Neural crest cell (in vitro differentiated cells): ENCODE measurements around the gene CSKMT. TPM values are rescaled to one million over a fixed set of nuclear protein-coding genes. Genes with fewer than 3 reads are reported as not detected.

ENCODE experiments used
- DNase-seq: peaks from one replicate; pipeline ENCODE4 v3.0.0; 2021; ENCODE audit warnings: low read depth, mixed read lengths, low spot score
- H3K27ac Mint-ChIP-seq: one replicate; pipeline ENCODE4 v1.8.0; 2021; ENCODE audit warnings: mild to moderate bottlenecking, mixed read lengths; ENCODE audit not compliant: unreplicated experiment
- H3K27me3 Mint-ChIP-seq: 2 replicates; pipeline ENCODE4 v1.8.0; 2021; ENCODE audit warnings: low read depth, mild to moderate bottlenecking, mixed read lengths
- H3K36me3 Mint-ChIP-seq: 2 replicates; pipeline ENCODE4 v1.8.0; 2021; ENCODE audit warnings: low read depth, mild to moderate bottlenecking, mixed read lengths
- H3K4me1 Mint-ChIP-seq: 2 replicates; pipeline ENCODE4 v1.8.0; 2021; ENCODE audit warnings: mixed read lengths
- H3K4me3 Mint-ChIP-seq: one replicate; pipeline ENCODE4 v1.8.0; 2021; ENCODE audit warnings: mild to moderate bottlenecking, mixed read lengths
- H3K9me3 Mint-ChIP-seq: 2 replicates; pipeline ENCODE4 v1.8.0; 2021; ENCODE audit warnings: mixed read lengths
- total RNA-seq: library from RNA; stranded (reverse); gene quantifications from 2 replicates; pipeline ENCODE4 v1.2.1, GENCODE V29; 2021
- TF ChIP-seq, protein P1 (sequence below): fragments of 200-600 bp; sonication (generic); conservative IDR thresholded peaks from 2 replicates; pipeline ENCODE4 v1.5.0; 2021; ENCODE audit warnings: antibody characterized with exemption, mild to moderate bottlenecking

CSKMT gene
- total RNA-seq, 1 donor from 2014 or later, result 57.0 TPM

- H3K9me3 Mint-ChIP-seq, result no peaks in the 10 kb centered on the region
Measured at GRCh38 chr11:62664405-62665074, 572 bp upstream of the CSKMT start.

GRCh38 chr11:62665599-62666258, 617 bp downstream of the CSKMT start:
- H3K27ac Mint-ChIP-seq, result peak overlapping the region; percentile 98
- peaks cover 15% of the 10 kb centered on the region for H3K36me3 Mint-ChIP-seq
- H3K9me3 Mint-ChIP-seq, result no peaks in the 10 kb centered on the region
- DNase-seq, result no peak
- peaks cover 6% of the 10 kb centered on the region for H3K27me3 Mint-ChIP-seq
- peaks cover 42% of the 10 kb centered on the region for H3K4me1 Mint-ChIP-seq
- TF ChIP-seq, protein P1, sequence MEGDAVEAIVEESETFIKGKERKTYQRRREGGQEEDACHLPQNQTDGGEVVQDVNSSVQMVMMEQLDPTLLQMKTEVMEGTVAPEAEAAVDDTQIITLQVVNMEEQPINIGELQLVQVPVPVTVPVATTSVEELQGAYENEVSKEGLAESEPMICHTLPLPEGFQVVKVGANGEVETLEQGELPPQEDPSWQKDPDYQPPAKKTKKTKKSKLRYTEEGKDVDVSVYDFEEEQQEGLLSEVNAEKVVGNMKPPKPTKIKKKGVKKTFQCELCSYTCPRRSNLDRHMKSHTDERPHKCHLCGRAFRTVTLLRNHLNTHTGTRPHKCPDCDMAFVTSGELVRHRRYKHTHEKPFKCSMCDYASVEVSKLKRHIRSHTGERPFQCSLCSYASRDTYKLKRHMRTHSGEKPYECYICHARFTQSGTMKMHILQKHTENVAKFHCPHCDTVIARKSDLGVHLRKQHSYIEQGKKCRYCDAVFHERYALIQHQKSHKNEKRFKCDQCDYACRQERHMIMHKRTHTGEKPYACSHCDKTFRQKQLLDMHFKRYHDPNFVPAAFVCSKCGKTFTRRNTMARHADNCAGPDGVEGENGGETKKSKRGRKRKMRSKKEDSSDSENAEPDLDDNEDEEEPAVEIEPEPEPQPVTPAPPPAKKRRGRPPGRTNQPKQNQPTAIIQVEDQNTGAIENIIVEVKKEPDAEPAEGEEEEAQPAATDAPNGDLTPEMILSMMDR, result no peak
- peak overlapping the region; percentile 100 for H3K4me3 Mint-ChIP-seq

More at GRCh38 chr11:62664405-62665074, 572 bp upstream of the CSKMT start:
- H3K27me3 Mint-ChIP-seq, result peaks cover 6% of the 10 kb centered on the region
- peaks cover 15% of the 10 kb centered on the region for H3K36me3 Mint-ChIP-seq
- peaks cover 33% of the 10 kb centered on the region for H3K4me1 Mint-ChIP-seq
- DNase-seq, result no peak
- H3K27ac Mint-ChIP-seq, result peak overlapping the region; percentile 98
- TF ChIP-seq, protein P1, result no peak
- peak overlapping the region; percentile 100 for H3K4me3 Mint-ChIP-seq

DNA sequence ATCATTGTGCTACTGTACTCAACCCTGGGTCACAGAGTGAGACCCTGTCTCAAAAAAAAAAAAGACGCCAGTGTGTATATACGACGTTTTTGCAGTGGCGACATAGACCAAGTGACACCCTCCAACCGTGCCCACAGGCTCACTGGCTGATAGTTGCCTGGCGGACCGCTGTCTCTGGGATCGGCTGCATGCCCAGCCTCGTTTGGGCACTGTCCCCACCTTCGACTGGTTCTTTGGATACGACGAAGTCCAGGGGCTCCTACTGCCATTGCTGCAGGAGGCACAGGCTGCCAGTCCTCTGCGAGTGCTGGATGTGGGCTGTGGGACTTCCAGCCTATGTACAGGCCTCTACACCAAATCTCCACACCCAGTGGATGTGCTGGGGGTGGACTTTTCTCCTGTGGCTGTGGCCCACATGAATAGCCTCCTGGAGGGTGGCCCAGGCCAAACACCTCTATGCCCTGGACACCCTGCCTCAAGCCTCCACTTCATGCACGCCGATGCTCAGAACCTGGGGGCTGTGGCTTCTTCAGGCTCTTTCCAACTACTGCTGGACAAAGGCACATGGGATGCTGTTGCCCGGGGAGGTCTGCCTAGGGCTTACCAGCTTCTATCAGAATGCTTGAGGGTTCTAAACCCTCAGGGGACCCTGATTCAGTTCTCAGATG, 1.3 kb downstream of the CSKMT start:
- TF ChIP-seq, protein P1, result no peak
- Mint-ChIP-seq H3K27ac (peak overlapping the region; percentile 98), H3K9me3 (no peaks in the 10 kb centered on the region), H3K4me3 (peak overlapping the region; percentile 100), H3K27me3 (peaks cover 6% of the 10 kb centered on the region), H3K36me3 (peaks cover 15% of the 10 kb centered on the region), H3K4me1 (peaks cover 49% of the 10 kb centered on the region)
- DNase-seq, result no peak

DNA sequence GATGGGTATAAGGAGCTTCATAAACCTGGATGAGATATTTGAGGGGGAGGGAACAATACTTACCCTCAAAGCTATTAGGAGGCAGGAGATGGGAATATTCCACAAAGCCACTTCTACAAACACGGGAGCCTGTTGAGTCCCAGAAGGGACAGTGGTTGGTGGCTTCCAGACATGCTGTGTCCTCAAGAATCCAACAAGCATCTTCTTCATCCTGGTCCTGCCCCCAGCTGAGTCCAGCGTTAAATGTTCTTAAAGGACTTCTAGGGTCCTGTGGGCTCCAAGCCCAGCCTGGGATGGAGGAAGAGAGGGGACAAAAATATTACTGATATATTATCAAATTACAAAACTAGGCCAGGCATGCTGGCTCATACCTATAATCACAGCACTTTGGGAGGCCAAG, 2.3 kb downstream of the CSKMT start:
- TF ChIP-seq, protein P1, result no peak
- H3K36me3 Mint-ChIP-seq, result peaks cover 18% of the 10 kb centered on the region
- peaks cover 6% of the 10 kb centered on the region for H3K27me3 Mint-ChIP-seq
- no peak overlapping the region for H3K27ac Mint-ChIP-seq
- peaks cover 59% of the 10 kb centered on the region for H3K4me1 Mint-ChIP-seq
- H3K4me3 Mint-ChIP-seq, result peak overlapping the region; percentile 100
- DNase-seq, result no peak
- no peaks in the 10 kb centered on the region for H3K9me3 Mint-ChIP-seq

- Mint-ChIP-seq H3K27me3 (peaks cover 6% of the 10 kb centered on the region), H3K9me3 (no peaks in the 10 kb centered on the region), H3K4me3 (peak overlapping the region; percentile 100), H3K4me1 (peaks cover 60% of the 10 kb centered on the region), H3K36me3 (peaks cover 16% of the 10 kb centered on the region), H3K27ac (no peak overlapping the region)
- no peak for DNase-seq
- TF ChIP-seq, protein P1, result no peak
Measured at GRCh38 chr11:62669420-62670161, 4.5 kb downstream of the CSKMT start.
